Measurements from ENCODE around the gene BRWD1.
A peak's percentile ranks its signal among the peaks of the same experiment; 100 is the strongest.

BRWD1 gene

GRCh38 chr21:39313042-39313570, 326 bp downstream of the BRWD1 start:
- FAIRE-seq = no peak
- peak; percentile 45 for DNase-seq (ENCODE audit: insufficient read length)
- TF ChIP-seq POLR2A (IDR thresholded peaks at IDR 0.05; ENCODE audit: low read depth, low read length) (peak; percentile 62; the same call in 1 of the 2 replicates), TAF1 (IDR thresholded peaks at IDR 0.05; ENCODE audit: borderline replicate concordance, low read depth, low read length) (no peak)

- DNase-seq (ENCODE audit: insufficient read length) (peak; percentile 85), FAIRE-seq (peak; percentile 87)
- TF ChIP-seq POLR2A (IDR thresholded peaks at IDR 0.05; ENCODE audit: low read depth, low read length) (no peak), TAF1 (IDR thresholded peaks at IDR 0.05; ENCODE audit: borderline replicate concordance, low read depth, low read length) (no peak), POLR2AphosphoS5 (IDR thresholded peaks at IDR 0.05; ENCODE audit: low read depth, low read length) (no peak)
These were observed 1.1 kb downstream of the BRWD1 start for GRCh38 chr21:39312112-39313041.

- FAIRE-seq (no peak), DNase-seq (ENCODE audit: insufficient read length) (no peak)
- TF ChIP-seq POLR2AphosphoS5 (IDR thresholded peaks at IDR 0.05; ENCODE audit: low read depth, low read length) (no peak), TAF1 (IDR thresholded peaks at IDR 0.05; ENCODE audit: borderline replicate concordance, low read depth, low read length) (no peak)
These were observed 2.3 kb downstream of the BRWD1 start for GRCh38 chr21:39311164-39311563.

- no peak for DNase-seq (ENCODE audit: insufficient read length)
- TF ChIP-seq POLR2AphosphoS5 (IDR thresholded peaks at IDR 0.05; ENCODE audit: low read depth, low read length) (no peak), POLR2A (IDR thresholded peaks at IDR 0.05; ENCODE audit: low read depth, low read length) (no peak), TAF1 (IDR thresholded peaks at IDR 0.05; ENCODE audit: borderline replicate concordance, low read depth, low read length) (no peak)
- no peak for FAIRE-seq
These were observed 6.0 kb downstream of the BRWD1 start for GRCh38 chr21:39307466-39307865.

- TF ChIP-seq TAF1 (IDR thresholded peaks at IDR 0.05; ENCODE audit: borderline replicate concordance, low read depth, low read length) (no peak), POLR2A (IDR thresholded peaks at IDR 0.05; ENCODE audit: low read depth, low read length) (no peak), POLR2AphosphoS5 (IDR thresholded peaks at IDR 0.05; ENCODE audit: low read depth, low read length) (no peak)
- DNase-seq (ENCODE audit: insufficient read length) = no peak
- FAIRE-seq = no peak
These were observed 12.8 kb downstream of the BRWD1 start for GRCh38 chr21:39300587-39300986.

- FAIRE-seq (no peak), DNase-seq (ENCODE audit: insufficient read length) (no peak)
These were observed 16.5 kb downstream of the BRWD1 start for GRCh38 chr21:39296891-39297290.

GRCh38 chr21:39288987-39289386, 24.4 kb downstream of the BRWD1 start:
- FAIRE-seq = no peak
- TF ChIP-seq POLR2A (IDR thresholded peaks at IDR 0.05; ENCODE audit: low read depth, low read length) (no peak), POLR2AphosphoS5 (IDR thresholded peaks at IDR 0.05; ENCODE audit: low read depth, low read length) (no peak), TAF1 (IDR thresholded peaks at IDR 0.05; ENCODE audit: borderline replicate concordance, low read depth, low read length) (no peak)
- no peak for DNase-seq (ENCODE audit: insufficient read length)

More at GRCh38 chr21:39296891-39297290, 16.5 kb downstream of the BRWD1 start:
- no peak for TF ChIP-seq POLR2A (IDR thresholded peaks at IDR 0.05; ENCODE audit: low read depth, low read length)

GRCh38 chr21:39282911-39283310, 30.5 kb downstream of the BRWD1 start:
- no peak for DNase-seq (ENCODE audit: insufficient read length)
- FAIRE-seq = no peak
- TF ChIP-seq POLR2AphosphoS5 (IDR thresholded peaks at IDR 0.05; ENCODE audit: low read depth, low read length) (no peak), TAF1 (IDR thresholded peaks at IDR 0.05; ENCODE audit: borderline replicate concordance, low read depth, low read length) (no peak), POLR2A (IDR thresholded peaks at IDR 0.05; ENCODE audit: low read depth, low read length) (no peak)

GRCh38 chr21:39281853-39282252, 31.6 kb downstream of the BRWD1 start:
- FAIRE-seq (no peak), DNase-seq (ENCODE audit: insufficient read length) (no peak)
- TF ChIP-seq POLR2A (IDR thresholded peaks at IDR 0.05; ENCODE audit: low read depth, low read length) (no peak), TAF1 (IDR thresholded peaks at IDR 0.05; ENCODE audit: borderline replicate concordance, low read depth, low read length) (no peak), POLR2AphosphoS5 (IDR thresholded peaks at IDR 0.05; ENCODE audit: low read depth, low read length) (no peak)

GRCh38 chr21:39281207-39281606, 32.2 kb downstream of the BRWD1 start:
- DNase-seq (ENCODE audit: insufficient read length) (no peak), FAIRE-seq (no peak)
- no peak for TF ChIP-seq POLR2AphosphoS5 (IDR thresholded peaks at IDR 0.05; ENCODE audit: low read depth, low read length)
- no peak for TF ChIP-seq TAF1 (IDR thresholded peaks at IDR 0.05; ENCODE audit: borderline replicate concordance, low read depth, low read length)
- TF ChIP-seq POLR2A (IDR thresholded peaks at IDR 0.05; ENCODE audit: low read depth, low read length) = no peak

GRCh38 chr21:39269620-39270019, 43.8 kb downstream of the BRWD1 start:
- DNase-seq (ENCODE audit: insufficient read length) = no peak
- no peak for FAIRE-seq
- TF ChIP-seq POLR2AphosphoS5 (IDR thresholded peaks at IDR 0.05; ENCODE audit: low read depth, low read length) (no peak), TAF1 (IDR thresholded peaks at IDR 0.05; ENCODE audit: borderline replicate concordance, low read depth, low read length) (no peak), POLR2A (IDR thresholded peaks at IDR 0.05; ENCODE audit: low read depth, low read length) (no peak)

GRCh38 chr21:39265603-39266002, 47.8 kb downstream of the BRWD1 start:
- FAIRE-seq = no peak
- no peak for TF ChIP-seq TAF1 (IDR thresholded peaks at IDR 0.05; ENCODE audit: borderline replicate concordance, low read depth, low read length)
- no peak for TF ChIP-seq POLR2A (IDR thresholded peaks at IDR 0.05; ENCODE audit: low read depth, low read length)
- no peak for TF ChIP-seq POLR2AphosphoS5 (IDR thresholded peaks at IDR 0.05; ENCODE audit: low read depth, low read length)
- DNase-seq (ENCODE audit: insufficient read length) = no peak

Data from GM12892 (cell line).